Fibroblast of lung (primary cell): ENCODE data around the gene SIN3B. TPM values are rescaled to one million over a fixed set of nuclear protein-coding genes. Genes with fewer than 3 reads are reported as not detected.
A peak's percentile ranks its signal among the peaks of the same experiment; 100 is the strongest.

Experiments used
- DNase-seq, 2 donors: peaks; one replicate each; pipeline versions ENCODE4 v3.0.0 to v3.0.0-alpha.2; 2010; ENCODE audit warnings: low read depth in 2 of 2
- H2AFZ ChIP-seq: 2 replicates; pipeline ENCODE4 v1.5.1; 2012; ENCODE audit warnings: low read length, control low read depth, inconsistent platforms
- H3K27ac ChIP-seq: 2 replicates; pipeline ENCODE4 v1.5.1; 2011; ENCODE audit warnings: low read length, control low read depth; ENCODE audit not compliant: insufficient read depth
- H3K27me3 ChIP-seq: 2 replicates; pipeline ENCODE4 v1.5.1; 2011; ENCODE audit warnings: mild to moderate bottlenecking, low read length; ENCODE audit not compliant: control insufficient read depth, insufficient read depth
- H3K36me3 ChIP-seq: 2 replicates; pipeline ENCODE4 v1.5.1; 2011; ENCODE audit warnings: low read length; ENCODE audit not compliant: control insufficient read depth, insufficient read depth
- H3K4me1 ChIP-seq: 2 replicates; pipeline ENCODE4 v1.5.1; 2011; ENCODE audit warnings: low read length; ENCODE audit not compliant: control insufficient read depth, insufficient read depth; ENCODE audit errors: extremely low read depth
- H3K4me2 ChIP-seq: 2 replicates; pipeline ENCODE4 v1.5.1; 2011; ENCODE audit warnings: low read length, control low read depth; ENCODE audit not compliant: insufficient read depth; ENCODE audit errors: extremely low read depth
- H3K4me3 ChIP-seq, 4 experiments: fragments of 200-600 bp in 1 of 4; sonication (generic) in 1 of 4; replicated peaks in 1 of 4; 2 replicates each; pipeline ENCODE4 v1.5.1; 2011 to 2016; ENCODE audit warnings: low read length in 4 of 4, low read depth in 3 of 4, mild to moderate bottlenecking in 3 of 4, control low read depth in 2 of 4, inconsistent platforms in 1 of 4, mixed read lengths in 1 of 4; ENCODE audit not compliant: insufficient read depth in 1 of 4; ENCODE audit errors: control extremely low read depth in 1 of 4
- H3K79me2 ChIP-seq: 2 replicates; pipeline ENCODE4 v1.5.1; 2012; ENCODE audit warnings: mild to moderate bottlenecking, low read length, inconsistent platforms; ENCODE audit not compliant: control insufficient read depth, insufficient read depth
- H3K9ac ChIP-seq: 2 replicates; pipeline ENCODE4 v1.5.1; 2011; ENCODE audit warnings: mild to moderate bottlenecking, low read length, control low read depth; ENCODE audit not compliant: insufficient read depth
- H3K9me3 ChIP-seq: 2 replicates; pipeline ENCODE4 v1.5.1; 2012; ENCODE audit warnings: low read depth, low read length; ENCODE audit not compliant: control insufficient read depth, insufficient read depth
- H4K20me1 ChIP-seq: 2 replicates; pipeline ENCODE4 v1.5.1; 2011; ENCODE audit warnings: low read length; ENCODE audit not compliant: control insufficient read depth, insufficient read depth; ENCODE audit errors: extremely low read depth
- EZH2 ChIP-seq: IDR thresholded peaks from 2 replicates; pipeline ENCODE4 v1.5.1; 2012; ENCODE audit warnings: low read length, control low read depth, mild to moderate bottlenecking; ENCODE audit errors: missing control alignments
- polyA plus RNA-seq, 2 donors: library from polyadenylated mRNA; depleted of rRNA in 1 of 2; stranded (reverse) in 1 of 2; unstranded in 1 of 2; fragments of >200 nt; gene quantifications; 2 replicates each; pipeline ENCODE4 v1.2.1, GENCODE V29; 2011 to 2012; ENCODE audit warnings: missing spikeins in 1 of 2
- total RNA-seq: library from RNA; depleted of rRNA; stranded (reverse); fragments of >200 nt; gene quantifications from 2 replicates; pipeline ENCODE4 v1.2.1, GENCODE V29; 2014
- TF ChIP-seq, protein P1 (sequence below), 2 donors: IDR thresholded peaks in 1 of 2; conservative IDR thresholded peaks in 1 of 2; 1 replicate in 1 of 2; 2 replicates in 1 of 2; pipeline ENCODE4 v1.5.1; 2011 to 2012; ENCODE audit warnings: low read length in 2 of 2, control low read depth in 1 of 2, inconsistent platforms in 1 of 2, low read depth in 1 of 2, mild to moderate bottlenecking in 1 of 2

Gene SIN3B
- total and polyA plus RNA-seq, 2 donors (not counting 1 experiment from before 2014, with no cell fraction given) = 14.9 to 32.9 TPM

DNA sequence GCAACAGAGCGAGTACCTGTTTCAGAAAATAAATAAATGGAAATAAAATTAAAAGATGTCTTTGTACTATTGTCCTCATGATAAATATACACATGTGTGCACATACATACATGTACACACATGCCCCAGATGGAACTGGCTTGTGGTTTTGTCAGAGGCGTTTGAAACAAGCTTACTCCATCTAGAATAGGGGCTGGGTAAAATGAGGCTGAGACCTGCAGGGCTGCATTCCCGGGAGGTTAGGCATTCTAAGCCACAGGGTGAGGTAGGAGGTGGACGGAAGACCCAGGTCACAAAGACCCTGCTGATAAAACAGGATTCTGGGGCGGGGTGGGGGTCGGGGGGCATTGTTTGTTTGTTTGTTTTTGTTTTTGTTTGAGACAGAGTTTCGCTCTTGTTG is 8.1 kb upstream of the SIN3B start:
- no peaks in the 10 kb centered on the region for H3K27me3 ChIP-seq
- no peak for TF ChIP-seq EZH2
- TF ChIP-seq, protein P1, sequence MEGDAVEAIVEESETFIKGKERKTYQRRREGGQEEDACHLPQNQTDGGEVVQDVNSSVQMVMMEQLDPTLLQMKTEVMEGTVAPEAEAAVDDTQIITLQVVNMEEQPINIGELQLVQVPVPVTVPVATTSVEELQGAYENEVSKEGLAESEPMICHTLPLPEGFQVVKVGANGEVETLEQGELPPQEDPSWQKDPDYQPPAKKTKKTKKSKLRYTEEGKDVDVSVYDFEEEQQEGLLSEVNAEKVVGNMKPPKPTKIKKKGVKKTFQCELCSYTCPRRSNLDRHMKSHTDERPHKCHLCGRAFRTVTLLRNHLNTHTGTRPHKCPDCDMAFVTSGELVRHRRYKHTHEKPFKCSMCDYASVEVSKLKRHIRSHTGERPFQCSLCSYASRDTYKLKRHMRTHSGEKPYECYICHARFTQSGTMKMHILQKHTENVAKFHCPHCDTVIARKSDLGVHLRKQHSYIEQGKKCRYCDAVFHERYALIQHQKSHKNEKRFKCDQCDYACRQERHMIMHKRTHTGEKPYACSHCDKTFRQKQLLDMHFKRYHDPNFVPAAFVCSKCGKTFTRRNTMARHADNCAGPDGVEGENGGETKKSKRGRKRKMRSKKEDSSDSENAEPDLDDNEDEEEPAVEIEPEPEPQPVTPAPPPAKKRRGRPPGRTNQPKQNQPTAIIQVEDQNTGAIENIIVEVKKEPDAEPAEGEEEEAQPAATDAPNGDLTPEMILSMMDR (conservative IDR thresholded peaks at IDR 0.05 in 1 of 2, IDR thresholded peaks at IDR 0.05 in 1 of 2; ENCODE audit: low read depth in 1 of 2, low read length in 2 of 2) = no peak

DNA sequence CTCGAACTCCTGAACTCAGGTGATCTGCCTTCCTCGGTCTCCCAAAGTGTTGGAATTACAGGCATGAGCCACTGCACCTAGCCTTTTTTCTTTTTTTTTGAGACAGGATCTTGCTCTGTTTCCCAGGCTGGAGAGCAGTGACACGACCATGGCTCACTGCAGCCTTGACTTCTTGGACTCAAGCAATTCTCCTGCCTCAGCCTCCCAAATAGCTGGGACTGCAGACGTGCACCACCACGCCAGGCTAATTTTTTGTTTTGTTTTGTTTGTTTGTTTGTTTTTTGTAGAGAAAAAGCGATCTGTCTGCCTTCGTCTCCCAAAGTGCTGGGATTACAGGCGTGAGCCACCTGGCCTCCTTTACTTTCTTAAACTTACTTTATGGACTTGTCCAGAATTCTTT is 6.5 kb upstream of the SIN3B start:
- Histone ChIP-seq H3K79me2 (no peaks in the 10 kb centered on the region), H4K20me1 (no peaks in the 10 kb centered on the region), H3K27ac (no peak overlapping the region), H3K4me2 (no peak overlapping the region), H3K4me1 (peaks cover 5% of the 10 kb centered on the region), H3K9ac (no peak overlapping the region), H3K4me3 (no peak overlapping the region), H3K9me3 (no peaks in the 10 kb centered on the region), H3K36me3 (no peaks in the 10 kb centered on the region), H2AFZ (no peak overlapping the region), H3K27me3 (no peaks in the 10 kb centered on the region)
- no peak for DNase-seq
- TF ChIP-seq EZH2 = no peak
- TF ChIP-seq, protein P1 (conservative IDR thresholded peaks at IDR 0.05 in 1 of 2, IDR thresholded peaks at IDR 0.05 in 1 of 2; ENCODE audit: low read depth in 1 of 2, low read length in 2 of 2) = no peak

More for the DNA sequence above, 8.1 kb upstream of the SIN3B start:
- Histone ChIP-seq H3K79me2 (no peaks in the 10 kb centered on the region), H2AFZ (no peak overlapping the region), H3K9me3 (no peaks in the 10 kb centered on the region), H3K4me2 (no peak overlapping the region), H4K20me1 (no peaks in the 10 kb centered on the region), H3K4me3 (no peak overlapping the region), H3K9ac (no peak overlapping the region), H3K36me3 (no peaks in the 10 kb centered on the region), H3K4me1 (peaks cover 5% of the 10 kb centered on the region), H3K27ac (no peak overlapping the region)
- no peak for DNase-seq

- H3K4me2 ChIP-seq = peak overlapping the region; percentile 97
- H3K9ac ChIP-seq = peak overlapping the region; percentile 5
- no peaks in the 10 kb centered on the region for H3K27me3 ChIP-seq
- H3K4me3 ChIP-seq = peak overlapping the region; percentile 14 to 58 (median 48)
- H3K79me2 ChIP-seq = peaks cover 3% of the 10 kb centered on the region
- peaks cover 5% of the 10 kb centered on the region for H3K4me1 ChIP-seq
- H2AFZ ChIP-seq = peak overlapping the region; percentile 67
- H4K20me1 ChIP-seq = no peaks in the 10 kb centered on the region
- H3K9me3 ChIP-seq = no peaks in the 10 kb centered on the region
- H3K27ac ChIP-seq = peak overlapping the region; percentile 15
- peak in 1 of 2 donors; percentile 55 for DNase-seq
- H3K36me3 ChIP-seq = no peaks in the 10 kb centered on the region
- TF ChIP-seq EZH2 = no peak
- TF ChIP-seq, protein P1 (conservative IDR thresholded peaks at IDR 0.05 in 1 of 2, IDR thresholded peaks at IDR 0.05 in 1 of 2; ENCODE audit: low read depth in 1 of 2, low read length in 2 of 2) = no peak
These were observed 4.4 kb upstream of the SIN3B start for GRCh38 chr19:16824658-16825311.
